WTC11 (cell line): Measurements from ENCODE around the gene NEK4.

Experiments used
- FOXJ3 ChIP-seq: sonication (generic); formaldehyde crosslinking; IDR thresholded peaks from 2 replicates; pipeline ENCODE4 v1.9.0; 2021; ENCODE audit warnings: missing genetic modification reagents, mild to moderate bottlenecking, borderline replicate concordance
- GABPB1 ChIP-seq: sonication (generic); formaldehyde crosslinking; IDR thresholded peaks from 2 replicates; pipeline ENCODE4 v1.8.1; 2023; ENCODE audit warnings: mild to moderate bottlenecking, missing genetic modification reagents
- JUN ChIP-seq: sonication (generic); formaldehyde crosslinking; IDR thresholded peaks from 2 replicates; pipeline ENCODE4 v1.8.0; 2023; ENCODE audit warnings: mild to moderate bottlenecking, missing genetic modification reagents
- NFYB ChIP-seq: sonication (generic); formaldehyde crosslinking; conservative IDR thresholded peaks from 2 replicates; pipeline ENCODE4 v1.8.0; 2022; ENCODE audit warnings: low read depth, missing genetic modification reagents
- PRRX2 ChIP-seq: fragments of 250-450 bp; sonication (Bioruptor Pico); IDR thresholded peaks from 2 replicates; pipeline ENCODE4 v1.8.0; 2021; ENCODE audit warnings: mild to moderate bottlenecking
- ZNF121 ChIP-seq: sonication (generic); formaldehyde crosslinking; IDR thresholded peaks from 2 replicates; pipeline ENCODE4 v1.8.0; 2023; ENCODE audit warnings: missing genetic modification reagents
- ZNF263 ChIP-seq: sonication (generic); formaldehyde crosslinking; IDR thresholded peaks from 2 replicates; pipeline ENCODE4 v1.8.1; 2022; ENCODE audit warnings: low read depth, mild to moderate bottlenecking, moderate library complexity, missing genetic modification reagents
- TF ChIP-seq, protein P1 (sequence below): fragments of 200-600 bp; IDR thresholded peaks from 2 replicates; pipeline ENCODE4 v1.8.0; 2022; ENCODE audit warnings: antibody characterized with exemption
- TF ChIP-seq, protein P2 (sequence below): sonication (generic); formaldehyde crosslinking; IDR thresholded peaks from 2 replicates; pipeline ENCODE4 v1.8.1; 2023; ENCODE audit warnings: mild to moderate bottlenecking, missing genetic modification reagents
- TF ChIP-seq, protein P3 (sequence below): sonication (generic); formaldehyde crosslinking; IDR thresholded peaks from 2 replicates; pipeline ENCODE4 v1.8.1; 2022; ENCODE audit warnings: mild to moderate bottlenecking, missing genetic modification reagents, moderate library complexity, borderline replicate concordance
- TF ChIP-seq, protein P4 (sequence below): sonication (generic); formaldehyde crosslinking; IDR thresholded peaks from 2 replicates; pipeline ENCODE4 v1.8.0; 2022; ENCODE audit warnings: mild to moderate bottlenecking, missing genetic modification reagents

DNA sequence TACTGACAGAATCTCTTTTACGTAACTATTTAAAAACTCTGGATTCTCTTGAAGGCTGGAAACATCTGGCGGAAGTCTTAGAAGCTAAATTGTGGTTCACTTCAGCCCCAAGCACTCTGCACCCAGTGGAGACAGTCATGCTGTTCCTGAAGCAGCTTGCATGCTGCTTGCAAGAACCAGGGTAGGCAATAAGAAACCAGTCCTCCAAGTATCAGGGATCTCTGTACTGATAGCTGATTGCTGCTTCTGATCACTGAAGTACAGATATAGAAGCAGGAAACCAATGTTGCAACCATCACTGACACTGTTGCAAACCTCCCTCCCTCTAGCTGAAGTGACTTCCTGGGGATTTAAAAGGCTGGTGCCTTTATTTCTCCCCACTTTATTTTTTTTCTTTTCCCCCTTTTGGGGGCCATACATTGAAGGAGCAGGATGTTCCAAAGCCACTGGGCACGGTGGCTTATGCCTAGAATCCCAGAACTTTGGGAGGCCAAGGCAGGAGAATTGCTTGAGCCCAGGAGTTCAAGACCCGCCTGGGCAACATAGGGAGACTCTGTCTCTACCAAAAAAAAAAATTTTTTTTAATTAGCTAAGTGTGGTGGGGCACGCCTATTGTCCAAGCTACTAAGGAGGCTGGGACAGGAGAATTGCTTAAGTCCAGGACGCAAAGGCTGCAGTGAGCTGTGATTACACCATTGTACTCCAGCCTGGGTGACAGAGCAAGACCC is 49.6 kb downstream of the NEK4 start:
- TF ChIP-seq, protein P1, sequence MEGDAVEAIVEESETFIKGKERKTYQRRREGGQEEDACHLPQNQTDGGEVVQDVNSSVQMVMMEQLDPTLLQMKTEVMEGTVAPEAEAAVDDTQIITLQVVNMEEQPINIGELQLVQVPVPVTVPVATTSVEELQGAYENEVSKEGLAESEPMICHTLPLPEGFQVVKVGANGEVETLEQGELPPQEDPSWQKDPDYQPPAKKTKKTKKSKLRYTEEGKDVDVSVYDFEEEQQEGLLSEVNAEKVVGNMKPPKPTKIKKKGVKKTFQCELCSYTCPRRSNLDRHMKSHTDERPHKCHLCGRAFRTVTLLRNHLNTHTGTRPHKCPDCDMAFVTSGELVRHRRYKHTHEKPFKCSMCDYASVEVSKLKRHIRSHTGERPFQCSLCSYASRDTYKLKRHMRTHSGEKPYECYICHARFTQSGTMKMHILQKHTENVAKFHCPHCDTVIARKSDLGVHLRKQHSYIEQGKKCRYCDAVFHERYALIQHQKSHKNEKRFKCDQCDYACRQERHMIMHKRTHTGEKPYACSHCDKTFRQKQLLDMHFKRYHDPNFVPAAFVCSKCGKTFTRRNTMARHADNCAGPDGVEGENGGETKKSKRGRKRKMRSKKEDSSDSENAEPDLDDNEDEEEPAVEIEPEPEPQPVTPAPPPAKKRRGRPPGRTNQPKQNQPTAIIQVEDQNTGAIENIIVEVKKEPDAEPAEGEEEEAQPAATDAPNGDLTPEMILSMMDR, result no peak
- no peak for TF ChIP-seq PRRX2 (CRISPR knock-in tag)
- no peak for TF ChIP-seq GABPB1 (CRISPR knock-in tag)
- TF ChIP-seq, protein P2, sequence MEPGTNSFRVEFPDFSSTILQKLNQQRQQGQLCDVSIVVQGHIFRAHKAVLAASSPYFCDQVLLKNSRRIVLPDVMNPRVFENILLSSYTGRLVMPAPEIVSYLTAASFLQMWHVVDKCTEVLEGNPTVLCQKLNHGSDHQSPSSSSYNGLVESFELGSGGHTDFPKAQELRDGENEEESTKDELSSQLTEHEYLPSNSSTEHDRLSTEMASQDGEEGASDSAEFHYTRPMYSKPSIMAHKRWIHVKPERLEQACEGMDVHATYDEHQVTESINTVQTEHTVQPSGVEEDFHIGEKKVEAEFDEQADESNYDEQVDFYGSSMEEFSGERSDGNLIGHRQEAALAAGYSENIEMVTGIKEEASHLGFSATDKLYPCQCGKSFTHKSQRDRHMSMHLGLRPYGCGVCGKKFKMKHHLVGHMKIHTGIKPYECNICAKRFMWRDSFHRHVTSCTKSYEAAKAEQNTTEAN (CRISPR knock-in tag), result no peak
- TF ChIP-seq, protein P3, sequence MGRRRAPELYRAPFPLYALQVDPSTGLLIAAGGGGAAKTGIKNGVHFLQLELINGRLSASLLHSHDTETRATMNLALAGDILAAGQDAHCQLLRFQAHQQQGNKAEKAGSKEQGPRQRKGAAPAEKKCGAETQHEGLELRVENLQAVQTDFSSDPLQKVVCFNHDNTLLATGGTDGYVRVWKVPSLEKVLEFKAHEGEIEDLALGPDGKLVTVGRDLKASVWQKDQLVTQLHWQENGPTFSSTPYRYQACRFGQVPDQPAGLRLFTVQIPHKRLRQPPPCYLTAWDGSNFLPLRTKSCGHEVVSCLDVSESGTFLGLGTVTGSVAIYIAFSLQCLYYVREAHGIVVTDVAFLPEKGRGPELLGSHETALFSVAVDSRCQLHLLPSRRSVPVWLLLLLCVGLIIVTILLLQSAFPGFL (CRISPR knock-in tag), result no peak
- TF ChIP-seq FOXJ3, result no peak
- TF ChIP-seq ZNF263 (CRISPR knock-in tag), result no peak
- TF ChIP-seq, protein P4, sequence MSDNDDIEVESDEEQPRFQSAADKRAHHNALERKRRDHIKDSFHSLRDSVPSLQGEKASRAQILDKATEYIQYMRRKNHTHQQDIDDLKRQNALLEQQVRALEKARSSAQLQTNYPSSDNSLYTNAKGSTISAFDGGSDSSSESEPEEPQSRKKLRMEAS (CRISPR knock-in tag), result no peak
- TF ChIP-seq ZNF121 (CRISPR knock-in tag), result no peak
- TF ChIP-seq NFYB, result no peak
- TF ChIP-seq JUN (CRISPR knock-in tag), result no peak
